ENCODE measurements around the gene CC2D2A.

DNA sequence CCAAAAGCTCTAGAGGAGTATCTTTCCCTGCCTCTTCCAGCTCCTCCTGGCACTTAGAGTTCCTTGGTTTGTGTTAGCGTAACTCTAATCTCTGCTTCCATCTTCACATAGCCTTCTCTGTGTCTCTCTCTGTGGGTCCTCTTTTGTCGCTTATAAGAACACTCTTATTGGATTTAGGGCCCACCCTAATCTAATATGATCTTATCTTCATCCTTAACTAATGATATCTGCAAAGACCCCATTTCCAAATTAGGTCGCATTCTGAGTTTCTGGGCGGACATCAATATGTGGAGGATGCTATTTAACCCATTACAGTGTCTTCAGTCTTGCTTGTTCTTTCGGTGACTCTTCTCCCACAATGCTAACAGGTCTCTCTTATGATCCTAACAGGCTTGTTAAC lies 72.3 kb downstream of the CC2D2A start:
- no peak for TF ChIP-seq POLR2AphosphoS5 (IDR thresholded peaks at IDR 0.05)
- TF ChIP-seq, protein P1, sequence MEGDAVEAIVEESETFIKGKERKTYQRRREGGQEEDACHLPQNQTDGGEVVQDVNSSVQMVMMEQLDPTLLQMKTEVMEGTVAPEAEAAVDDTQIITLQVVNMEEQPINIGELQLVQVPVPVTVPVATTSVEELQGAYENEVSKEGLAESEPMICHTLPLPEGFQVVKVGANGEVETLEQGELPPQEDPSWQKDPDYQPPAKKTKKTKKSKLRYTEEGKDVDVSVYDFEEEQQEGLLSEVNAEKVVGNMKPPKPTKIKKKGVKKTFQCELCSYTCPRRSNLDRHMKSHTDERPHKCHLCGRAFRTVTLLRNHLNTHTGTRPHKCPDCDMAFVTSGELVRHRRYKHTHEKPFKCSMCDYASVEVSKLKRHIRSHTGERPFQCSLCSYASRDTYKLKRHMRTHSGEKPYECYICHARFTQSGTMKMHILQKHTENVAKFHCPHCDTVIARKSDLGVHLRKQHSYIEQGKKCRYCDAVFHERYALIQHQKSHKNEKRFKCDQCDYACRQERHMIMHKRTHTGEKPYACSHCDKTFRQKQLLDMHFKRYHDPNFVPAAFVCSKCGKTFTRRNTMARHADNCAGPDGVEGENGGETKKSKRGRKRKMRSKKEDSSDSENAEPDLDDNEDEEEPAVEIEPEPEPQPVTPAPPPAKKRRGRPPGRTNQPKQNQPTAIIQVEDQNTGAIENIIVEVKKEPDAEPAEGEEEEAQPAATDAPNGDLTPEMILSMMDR (IDR thresholded peaks at IDR 0.05), result no peak
